GM12872 (cell line): Measurements from ENCODE around the gene PLXNA1.

Experiments used
- CTCF ChIP-seq: IDR thresholded peaks from 3 replicates; pipeline ENCODE4 v1.5.1; 2011; ENCODE audit warnings: low read depth, mild to moderate bottlenecking, low read length, moderate library complexity; ENCODE audit not compliant: insufficient read depth

The PLXNA1 gene

GRCh38 chr3:127031845-127032244 lies 48.9 kb downstream of the PLXNA1 start:
- no peak for TF ChIP-seq CTCF

GRCh38 chr3:127032296-127032990 lies 49.5 kb downstream of the PLXNA1 start:
- no peak for TF ChIP-seq CTCF
